Transverse colon (tissue), 4 donors: ENCODE data around the gene KIFAP3. TPM values are rescaled to one million over a fixed set of nuclear protein-coding genes. Genes with fewer than 3 reads are reported as not detected.
"Not testable (repeated sequence)": the region's sequence is repeated elsewhere in the genome, so short reads cannot be mapped to it uniquely, and the experiment has no call there.

Experiments
- DNase-seq: peaks from one replicate; pipeline ENCODE4 v3.0.0-alpha.2; 2019
- H3K27ac ChIP-seq, 4 donors: fragments of 200-600 bp; sonication (generic); 2 replicates each; pipeline ENCODE4 v1.5.1; 2016 to 2018; ENCODE audit warnings: inconsistent platforms in 4 of 4
- H3K27me3 ChIP-seq: fragments of 200-600 bp; sonication (generic); 2 replicates; pipeline ENCODE4 v1.5.1; 2017; ENCODE audit warnings: inconsistent platforms
- H3K36me3 ChIP-seq, 4 donors: fragments of 200-600 bp; sonication (generic); 2 replicates each; pipeline ENCODE4 v1.5.1; 2017 to 2019; ENCODE audit warnings: inconsistent platforms in 4 of 4
- H3K4me1 ChIP-seq, 4 donors: fragments of 200-600 bp; sonication (generic); 2 replicates each; pipeline ENCODE4 v1.5.1; 2017 to 2020; ENCODE audit warnings: inconsistent platforms in 4 of 4
- H3K4me3 ChIP-seq, 4 donors: fragments of 200-600 bp; sonication (generic); 1 replicate in 1 of 4; 2 replicates in 3 of 4; pipeline versions ENCODE4 v1.5.1 to v1.6.1; 2017 to 2019; ENCODE audit warnings: inconsistent platforms in 4 of 4
- H3K9me3 ChIP-seq, 2 donors: fragments of 200-600 bp; sonication (generic); 2 replicates each; pipeline ENCODE4 v1.5.1; 2017 to 2019; ENCODE audit warnings: inconsistent platforms in 2 of 2
- CTCF ChIP-seq, 5 experiments: fragments of 200-600 bp in 3 of 5; fragments of 450-650 bp in 2 of 5; sonication (generic) in 3 of 5; IDR thresholded peaks; 1 replicate in 2 of 5; 2 replicates in 3 of 5; pipeline ENCODE4 v1.5.1; 2016 to 2017; ENCODE audit warnings: antibody characterized with exemption in 5 of 5, inconsistent platforms in 3 of 5, mild to moderate bottlenecking in 2 of 5, moderate library complexity in 1 of 5
- EP300 ChIP-seq: sonication (generic); formaldehyde crosslinking; IDR thresholded peaks from one replicate; pipeline ENCODE4 v1.6.1; 2017; ENCODE audit warnings: antibody characterized with exemption, low read depth
- POLR2A ChIP-seq: fragments of 450-650 bp; IDR thresholded peaks from one replicate; pipeline ENCODE4 v1.6.1; 2016; ENCODE audit warnings: antibody characterized with exemption, mild to moderate bottlenecking, moderate library complexity
- POLR2AphosphoS5 ChIP-seq, 3 donors: sonication (generic); formaldehyde crosslinking; IDR thresholded peaks; one replicate each; pipeline ENCODE4 v1.6.1; 2016; ENCODE audit warnings: antibody characterized with exemption in 3 of 3
- WGBS, 2 donors: methylation state at CpG; one replicate each; pipeline ENCODE4 v1.1.5; 2018; ENCODE audit warnings: low coverage in 1 of 2; 5-methylcytosine and 5-hydroxymethylcytosine counted together
- in situ Hi-C, 4 donors: fragments of 200-750 bp; cut with MboI; loops; one replicate each; pipeline versions ENCODE4 v1.15.0 to v1.15.1; 2017; ENCODE audit warnings: low sequenced_read_pairs in 3 of 4, low pct_ligation_motif_present in 1 of 4, low pct_unique_long_range_greater_than_20kb in 1 of 4
- intact Hi-C: fragments of 100-400 bp; cut with DNase I; formaldehyde crosslinking; loops from one replicate; pipeline ENCODE4 v1.15.1; 2023; ENCODE audit warnings: low total_unique reads
- total RNA-seq, 4 donors: library from RNA; depleted of rRNA; stranded (reverse); fragments of >200 nt; gene quantifications; one replicate each; pipeline ENCODE4 v1.1.0, GENCODE V29; 2016

The KIFAP3 gene
- total RNA-seq = 10 to 100 TPM; 21.7 to 58.9 (median 27.1) TPM

DNA sequence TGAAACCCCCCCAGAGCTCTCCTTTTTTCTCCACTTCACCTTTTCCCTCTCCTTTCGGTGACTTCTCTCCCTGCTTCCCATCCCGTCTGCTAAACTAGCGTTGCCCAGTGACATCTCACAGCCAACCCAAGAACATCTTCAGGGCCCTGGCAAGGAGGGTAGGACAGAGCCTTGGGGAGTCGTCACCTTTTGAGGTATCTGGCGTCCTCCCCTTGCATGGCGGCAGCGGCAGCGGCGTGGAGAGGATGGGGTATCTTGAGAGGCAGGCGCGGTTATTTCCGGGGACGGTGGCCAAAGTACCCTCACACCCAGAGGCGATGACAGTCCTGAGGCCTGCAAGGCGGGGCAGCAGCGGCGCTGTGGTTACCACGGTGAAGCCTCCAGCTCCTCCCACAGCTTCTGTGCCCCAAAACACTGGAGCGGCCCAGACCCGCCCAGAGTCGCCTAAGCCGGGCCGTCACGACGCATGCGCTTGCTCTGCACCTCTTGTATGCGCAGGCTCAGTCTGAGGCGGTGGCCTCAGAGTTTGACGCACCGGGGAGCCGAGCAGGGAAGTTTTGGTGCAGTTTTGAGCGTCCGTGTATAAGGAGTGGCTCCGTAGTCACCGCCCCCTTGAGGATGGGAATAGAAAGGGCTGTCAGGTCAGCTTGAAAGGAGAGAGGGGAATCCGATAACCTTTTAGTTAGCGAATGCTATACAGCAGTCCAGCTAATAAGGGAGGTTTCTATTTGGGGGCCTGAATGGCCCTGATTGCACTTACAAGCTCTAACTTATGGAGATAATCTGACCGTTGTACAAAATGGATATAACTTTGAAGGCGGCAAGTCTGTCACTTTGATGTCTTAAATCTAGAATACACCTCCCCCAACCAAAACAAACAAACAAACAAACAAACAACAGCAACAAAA, at the start of gene KIFAP3:
KIFAP3 (minus strand) TSS at position 446 of the 908 bp plus-strand sequence; CDS start at position 218, 228 bp downstream.
- peak; percentile 99 for DNase-seq
- peak within 1 kb of the TSS; percentile 81 to 92 (median 90) for H3K27ac ChIP-seq

GRCh38 chr1:170122366-170122765, 47.9 kb upstream of the KIFAP3 start:
- no peak for DNase-seq
- in situ Hi-C loops = no loop called here
- Histone ChIP-seq H3K36me3 (no peaks in the 10 kb centered on the region), H3K4me1 (no peaks in the 10 kb centered on the region), H3K9me3 (no peaks in the 10 kb centered on the region), H3K27ac (no peak overlapping the region), H3K27me3 (no peaks in the 10 kb centered on the region), H3K4me3 (no peak overlapping the region)
- 94 to 98% methylated on average over 6 of the region's 6 CpGs for WGBS, 2 donors
- TF ChIP-seq POLR2A (no peak), CTCF (IDR thresholded peaks at IDR 0.05) (no peak), EP300 (no peak), POLR2AphosphoS5 (IDR thresholded peaks at IDR 0.05) (no peak)
- intact Hi-C loops = no loop called here

More for the DNA sequence above, at the start of gene KIFAP3:
- peak within 1 kb of the TSS; percentile 55 to 68 (median 61) for H3K4me3 ChIP-seq
- peaks cover 0 to 28% (median 18%) of the 10 kb centered on the region in 4 donors for H3K4me1 ChIP-seq
- peaks cover 0 to 11% of the 10 kb centered on the region in 2 donors for H3K9me3 ChIP-seq
- no peaks in the 10 kb centered on the region for H3K27me3 ChIP-seq
- no peaks in the 10 kb centered on the region for H3K36me3 ChIP-seq
- in situ Hi-C loops = no loop called here
- TF ChIP-seq EP300 = no peak
- peak; percentile 66 for TF ChIP-seq POLR2A
- TF ChIP-seq CTCF (IDR thresholded peaks at IDR 0.05) = peak; percentile 49 to 63 (median 50)
- TF ChIP-seq POLR2AphosphoS5 (IDR thresholded peaks at IDR 0.05) = peak; percentile 67 to 88 (median 75)
- intact Hi-C loops = no loop called here
- WGBS, 2 donors = 0 to 1% methylated on average over 1 to 39 of the region's 39 CpGs

GRCh38 chr1:170114906-170115305, 40.4 kb upstream of the KIFAP3 start:
- intact Hi-C loops = no loop called here
- in situ Hi-C loops = no loop called here
- TF ChIP-seq EP300 = no peak
- no peak for TF ChIP-seq POLR2A
- TF ChIP-seq POLR2AphosphoS5 (IDR thresholded peaks at IDR 0.05) = no peak
- TF ChIP-seq CTCF (IDR thresholded peaks at IDR 0.05) = no peak
- H3K9me3 ChIP-seq = no peaks in the 10 kb centered on the region
- no peaks in the 10 kb centered on the region for H3K27me3 ChIP-seq
- 59 to 82% methylated on average over 2 of the region's 2 CpGs for WGBS, 2 donors
- no peak overlapping the region for H3K4me3 ChIP-seq
- DNase-seq = no peak
- H3K27ac ChIP-seq = no peak overlapping the region
- H3K36me3 ChIP-seq = no peaks in the 10 kb centered on the region
- H3K4me1 ChIP-seq = no peaks in the 10 kb centered on the region

DNA sequence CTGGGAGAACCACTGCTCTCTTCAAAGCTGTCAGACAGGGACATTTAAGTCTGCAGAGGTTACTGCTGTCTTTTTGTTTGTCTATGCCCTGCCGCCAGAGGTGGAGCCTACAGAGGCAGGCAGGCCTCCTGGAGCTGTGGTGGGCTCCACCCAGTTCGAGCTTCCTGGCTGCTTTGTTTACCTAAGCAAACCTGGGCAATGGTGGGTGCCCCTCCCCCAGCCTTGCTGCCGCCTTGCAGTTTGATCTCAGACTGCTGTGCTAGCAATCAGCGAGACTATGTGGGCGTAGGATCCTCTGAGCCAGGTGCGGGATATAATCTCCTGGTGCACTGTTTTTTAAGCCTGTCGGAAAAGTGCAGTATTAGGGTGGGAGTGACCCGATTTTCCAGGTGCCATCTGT, 38.6 kb upstream of the KIFAP3 start:
- H3K4me1 ChIP-seq, DNase-seq, H3K9me3 ChIP-seq, H3K4me3 ChIP-seq, H3K27me3 ChIP-seq, H3K27ac ChIP-seq, intact Hi-C loops, in situ Hi-C loops, H3K36me3 ChIP-seq: not testable (repeated sequence)
- WGBS, 2 donors = 63% methylated on average over 8 of the region's 8 CpGs; no CpG with 5 or more reads in 1 of the 2 donors
